Measurements from ENCODE around the gene THOP1. TPM values are rescaled to one million over a fixed set of nuclear protein-coding genes. Genes with fewer than 3 reads are reported as not detected.

THOP1 gene
- total and polyA plus RNA-seq, 2 donors from 2014 or later, result 36.8 to 42.9 TPM

GRCh38 chr19:2856457-2857050 is 71.3 kb downstream of the THOP1 start:
- Histone ChIP-seq H3K27ac (ENCODE audit: low read depth in 2 of 2, low read length in 2 of 2) (no peak overlapping the region), H3K4me1 (ENCODE audit: control insufficient read depth in 2 of 3, insufficient read depth in 2 of 3, low read depth in 1 of 3, low read length in 3 of 3) (no peaks in the 10 kb centered on the region), H3K9ac (ENCODE audit: low read length in 3 of 3) (no peak overlapping the region), H3K9me3 (ENCODE audit: control insufficient read depth in 2 of 3, insufficient read depth in 1 of 3, low read length in 3 of 3) (peaks cover 18 to 52% (median 24%) of the 10 kb centered on the region in 3 donors), H3K36me3 (ENCODE audit: control insufficient read depth in 2 of 3, insufficient read depth in 3 of 3, low read length in 3 of 3) (peaks cover 21 to 23% (median 22%) of the 10 kb centered on the region in 3 donors), H3K4me3 (ENCODE audit: low read length in 3 of 3) (no peak overlapping the region), H3K27me3 (ENCODE audit: control insufficient read depth, insufficient read depth, low read length) (no peaks in the 10 kb centered on the region)
- no peak for FAIRE-seq
- intact Hi-C loops (cut with DNase I), result no loop called here
- DNase-seq, result no peak
- no peak for TF ChIP-seq CTCF (IDR thresholded peaks at IDR 0.05; ENCODE audit: borderline replicate concordance, extremely low read depth, insufficient read depth)

- no peak overlapping the region for H3K27ac ChIP-seq (ENCODE audit: low read depth in 2 of 2, low read length in 2 of 2)
- intact Hi-C loops (cut with DNase I), result no loop called here
- no peak overlapping the region for H3K9ac ChIP-seq (ENCODE audit: low read length in 3 of 3)
- H3K9me3 ChIP-seq (ENCODE audit: control insufficient read depth in 2 of 3, insufficient read depth in 1 of 3, low read length in 3 of 3), result peaks cover 5 to 32% (median 7%) of the 10 kb centered on the region in 3 donors
- no peak for DNase-seq
- no peaks in the 10 kb centered on the region for H3K27me3 ChIP-seq (ENCODE audit: control insufficient read depth, insufficient read depth, low read length)
- H3K4me3 ChIP-seq (ENCODE audit: low read length in 3 of 3), result no peak overlapping the region
- H3K4me1 ChIP-seq (ENCODE audit: control insufficient read depth in 2 of 3, insufficient read depth in 2 of 3, low read depth in 1 of 3, low read length in 3 of 3), result no peaks in the 10 kb centered on the region
- peaks cover under 1 to 4% (median 1%) of the 10 kb centered on the region in 3 donors for H3K36me3 ChIP-seq (ENCODE audit: control insufficient read depth in 2 of 3, insufficient read depth in 3 of 3, low read length in 3 of 3)
- no peak for TF ChIP-seq CTCF (IDR thresholded peaks at IDR 0.05; ENCODE audit: borderline replicate concordance, extremely low read depth, insufficient read depth)
- no peak for FAIRE-seq
These were observed 73.6 kb downstream of the THOP1 start for GRCh38 chr19:2858864-2859263.

GRCh38 chr19:2863816-2864215 is 78.5 kb downstream of the THOP1 start:
- Histone ChIP-seq H3K27ac (ENCODE audit: low read depth in 2 of 2, low read length in 2 of 2) (no peak overlapping the region), H3K9me3 (ENCODE audit: control insufficient read depth in 2 of 3, insufficient read depth in 1 of 3, low read length in 3 of 3) (peaks cover 0 to 9% (median 0%) of the 10 kb centered on the region in 3 donors), H3K36me3 (ENCODE audit: control insufficient read depth in 2 of 3, insufficient read depth in 3 of 3, low read length in 3 of 3) (no peaks in the 10 kb centered on the region), H3K27me3 (ENCODE audit: control insufficient read depth, insufficient read depth, low read length) (no peaks in the 10 kb centered on the region), H3K9ac (ENCODE audit: low read length in 3 of 3) (no peak overlapping the region), H3K4me1 (ENCODE audit: control insufficient read depth in 2 of 3, insufficient read depth in 2 of 3, low read depth in 1 of 3, low read length in 3 of 3) (peaks cover 0 to 2% (median 0%) of the 10 kb centered on the region in 3 donors), H3K4me3 (ENCODE audit: low read length in 3 of 3) (no peak overlapping the region)
- TF ChIP-seq CTCF (IDR thresholded peaks at IDR 0.05; ENCODE audit: borderline replicate concordance, extremely low read depth, insufficient read depth), result no peak
- intact Hi-C loops (cut with DNase I), result no loop called here
- FAIRE-seq (no peak), DNase-seq (no peak)

Other genes with a start within 250 kb of the THOP1 start
- gene GNG7, start 82.8 kb upstream of the THOP1 start, total RNA-seq, result 9.9 TPM
- 13.4 TPM for gene GNG7, start 82.8 kb upstream of the THOP1 start, polyA plus RNA-seq (ENCODE audit: insufficient read depth, low read depth, low replicate concordance)
- gene DIRAS1, start 64.1 kb upstream of the THOP1 start, total RNA-seq, result 2.3 TPM
- 7.6 TPM for gene DIRAS1, start 64.1 kb upstream of the THOP1 start, polyA plus RNA-seq (ENCODE audit: insufficient read depth, low read depth, low replicate concordance)
- gene SLC39A3, start 45.5 kb upstream of the THOP1 start, total RNA-seq, result 31.1 TPM
- 38.0 TPM for gene SLC39A3, start 45.5 kb upstream of the THOP1 start, polyA plus RNA-seq (ENCODE audit: insufficient read depth, low read depth, low replicate concordance)
- gene SGTA, start 2.2 kb upstream of the THOP1 start, total RNA-seq, result 50.4 TPM
- 66.2 TPM for gene SGTA, start 2.2 kb upstream of the THOP1 start, polyA plus RNA-seq (ENCODE audit: insufficient read depth, low read depth, low replicate concordance)
- gene ZNF554, start 34.4 kb downstream of the THOP1 start, total RNA-seq, result 6.9 TPM
- gene ZNF554, start 34.4 kb downstream of the THOP1 start, polyA plus RNA-seq (ENCODE audit: insufficient read depth, low read depth, low replicate concordance), result 3.6 TPM
- gene ZNF555, start 56.0 kb downstream of the THOP1 start, total RNA-seq, result 9.8 TPM
- 3.9 TPM for gene ZNF555, start 56.0 kb downstream of the THOP1 start, polyA plus RNA-seq (ENCODE audit: insufficient read depth, low read depth, low replicate concordance)
- 0.76 TPM for gene ZNF556, start 81.8 kb downstream of the THOP1 start, total RNA-seq
- 0.56 TPM for gene ZNF556, start 81.8 kb downstream of the THOP1 start, polyA plus RNA-seq (ENCODE audit: insufficient read depth, low read depth, low replicate concordance)
- gene ZNF57, start 115.4 kb downstream of the THOP1 start, total RNA-seq, result 6.1 TPM
- 6.2 TPM for gene ZNF57, start 115.4 kb downstream of the THOP1 start, polyA plus RNA-seq (ENCODE audit: insufficient read depth, low read depth, low replicate concordance)
- 5.1 TPM for gene ZNF77, start 159.5 kb downstream of the THOP1 start, total RNA-seq
- 2.4 TPM for gene ZNF77, start 159.5 kb downstream of the THOP1 start, polyA plus RNA-seq (ENCODE audit: insufficient read depth, low read depth, low replicate concordance)
- 3.7 TPM for gene TLE6, start 192.1 kb downstream of the THOP1 start, total RNA-seq
- gene TLE6, start 192.1 kb downstream of the THOP1 start, polyA plus RNA-seq (ENCODE audit: insufficient read depth, low read depth, low replicate concordance), result 5.2 TPM
- gene TLE2, start 243.8 kb downstream of the THOP1 start, total RNA-seq, result 76.6 TPM
- gene TLE2, start 243.8 kb downstream of the THOP1 start, polyA plus RNA-seq (ENCODE audit: insufficient read depth, low read depth, low replicate concordance), result 28.2 TPM